HCT116 (cell line): ENCODE data around the gene HIVEP2. TPM values are rescaled to one million over a fixed set of nuclear protein-coding genes. Genes with fewer than 3 reads are reported as not detected.

Source experiments
- ATAC-seq: fragments of 200-7000 bp; cut with Tn5 transposase; 2 replicates; pipeline ENCODE4 v1.9.1; 2020; ENCODE audit warnings: mild to moderate bottlenecking, moderate library complexity
- BruUV-seq: library from RNA; stranded (reverse); fragments of 400-500 nt; replicated peaks from 2 replicates; lab custom pipeline; 2021; lab: Mats Ljungman, UMichigan
- CTCF ChIA-PET: fragments of 300-600 bp; sonication (Branson Sonifier 250); formaldehyde crosslinking; loops from one replicate; lab custom pipeline; 2021; ENCODE audit warnings: antibody characterized with exemption; lab: Charles Lee
- POLR2A ChIA-PET: fragments of 300-600, 350-600 bp; sonication (Branson Sonifier 250); formaldehyde crosslinking; loops from one replicate; lab custom pipeline; 2021; ENCODE audit warnings: antibody characterized with exemption; lab: Charles Lee
- RAD21 ChIA-PET, 2 experiments: fragments of 300-600 bp; sonication (Branson Sonifier 250); formaldehyde crosslinking; loops; one replicate each; lab custom pipeline; 2023; ENCODE audit warnings: low total read pairs in 2 of 2; ENCODE audit not compliant: uncharacterized antibody in 2 of 2, unreplicated experiment in 2 of 2, low non-redundant PET in 1 of 2; lab: Charles Lee
- DNase-seq: peaks from one replicate; pipeline ENCODE4 v3.0.0-alpha.2; 2010; ENCODE audit warnings: low read depth, low spot score
- H2AFZ ChIP-seq: fragments of 200-600 bp; shearing (Covaris generic), sonication (generic); 2 replicates; pipeline ENCODE4 v1.6.1; 2017; ENCODE audit warnings: low read depth, mixed run types, mixed read lengths, antibody characterized with exemption, low read length; ENCODE audit not compliant: poor library complexity, severe bottlenecking
- H3K27ac ChIP-seq: 2 replicates; pipeline ENCODE4 v1.5.1; 2012; ENCODE audit warnings: low read depth, low read length
- H3K27me3 ChIP-seq: fragments of 200-600 bp; sonication (generic); 2 replicates; pipeline ENCODE4 v1.6.1; 2016; ENCODE audit warnings: mixed run types, low read length, mixed read lengths; ENCODE audit not compliant: insufficient read depth
- H3K36me3 ChIP-seq, 2 experiments: fragments of 200-500 bp in 1 of 2; fragments of 200-600 bp in 1 of 2; sonication (Bioruptor generic) in 1 of 2; sonication (generic) in 1 of 2; 2 replicates each; pipeline versions ENCODE4 v1.5.1 to v1.6.1; 2014 to 2016; ENCODE audit warnings: low read length in 2 of 2, inconsistent platforms in 1 of 2, mixed read lengths in 1 of 2, mixed run types in 1 of 2; ENCODE audit not compliant: insufficient read depth in 2 of 2, control insufficient read depth in 1 of 2
- H3K4me1 ChIP-seq, 2 experiments: fragments of 200-600 bp in 1 of 2; sonication (generic) in 1 of 2; 2 replicates each; pipeline versions ENCODE4 v1.5.1 to v1.6.1; 2012 to 2017; ENCODE audit warnings: low read length in 2 of 2, inconsistent platforms in 1 of 2, mild to moderate bottlenecking in 1 of 2, mixed read lengths in 1 of 2, mixed run types in 1 of 2, moderate library complexity in 1 of 2; ENCODE audit not compliant: insufficient read depth in 2 of 2, control insufficient read depth in 1 of 2
- H3K4me2 ChIP-seq: fragments of 200-600 bp; sonication (generic); 2 replicates; pipeline ENCODE4 v1.6.1; 2017; ENCODE audit warnings: mixed run types, low read length, mixed read lengths
- H3K4me3 ChIP-seq, 2 experiments: fragments of 200-600 bp in 1 of 2; sonication (generic) in 1 of 2; replicated peaks in 1 of 2; 2 replicates each; pipeline ENCODE4 v1.5.1; 2011 to 2016; ENCODE audit warnings: low read length in 2 of 2, control low read depth in 1 of 2, low read depth in 1 of 2, mild to moderate bottlenecking in 1 of 2, mixed read lengths in 1 of 2, mixed run types in 1 of 2
- H3K79me2 ChIP-seq: fragments of 200-600 bp; sonication (generic); 2 replicates; pipeline ENCODE4 v1.6.1; 2017; ENCODE audit warnings: mild to moderate bottlenecking, mixed run types, low read length, moderate library complexity, mixed read lengths; ENCODE audit not compliant: insufficient read depth
- H3K9ac ChIP-seq: fragments of 200-600 bp; sonication (generic); 2 replicates; pipeline ENCODE4 v1.6.1; 2016; ENCODE audit warnings: low read length, mixed read lengths
- H3K9me2 ChIP-seq: fragments of 200-600 bp; sonication (generic), shearing (Covaris generic); 2 replicates; pipeline ENCODE4 v1.6.1; 2017; ENCODE audit warnings: mixed run types, mild to moderate bottlenecking, moderate library complexity; ENCODE audit not compliant: insufficient read depth
- H3K9me3 ChIP-seq, 2 experiments: fragments of 200-500 bp in 1 of 2; fragments of 200-600 bp in 1 of 2; sonication (Bioruptor generic) in 1 of 2; sonication (generic) in 1 of 2; 2 replicates each; pipeline ENCODE4 v1.6.1; 2014 to 2017; ENCODE audit warnings: low read length in 2 of 2, mixed read lengths in 2 of 2, inconsistent platforms in 1 of 2, low read depth in 1 of 2, mild to moderate bottlenecking in 1 of 2, mixed run types in 1 of 2, moderate library complexity in 1 of 2; ENCODE audit not compliant: control insufficient read depth in 1 of 2, insufficient read depth in 1 of 2
- H4K20me1 ChIP-seq: fragments of 200-600 bp; sonication (generic), shearing (Covaris generic); 2 replicates; pipeline ENCODE4 v1.6.1; 2017; ENCODE audit warnings: mixed run types, mild to moderate bottlenecking, moderate library complexity; ENCODE audit not compliant: insufficient read depth
- CBX3 ChIP-seq: IDR thresholded peaks from 2 replicates; pipeline ENCODE4 v1.6.1; 2012; ENCODE audit warnings: low read depth
- CEBPB ChIP-seq: IDR thresholded peaks from 2 replicates; pipeline ENCODE4 v1.6.1; 2012; ENCODE audit warnings: low read depth
- CTCF ChIP-seq, 3 experiments: fragments of 200-600 bp in 1 of 3; sonication (generic) in 1 of 3; IDR thresholded peaks in 2 of 3; conservative IDR thresholded peaks in 1 of 3; 2 replicates each; pipeline ENCODE4 v1.5.1; 2012 to 2017; ENCODE audit warnings: low read depth in 2 of 3, low read length in 2 of 3, antibody characterized with exemption in 1 of 3, borderline replicate concordance in 1 of 3, control low read depth in 1 of 3, mild to moderate bottlenecking in 1 of 3, mixed read lengths in 1 of 3, mixed run types in 1 of 3, moderate library complexity in 1 of 3; ENCODE audit not compliant: insufficient read depth in 1 of 3
- EGR1 ChIP-seq: IDR thresholded peaks from 2 replicates; pipeline ENCODE4 v1.6.1; 2012; ENCODE audit warnings: low read depth
- ELF1 ChIP-seq: IDR thresholded peaks from 2 replicates; pipeline ENCODE4 v1.6.1; 2012; ENCODE audit warnings: low read depth, borderline replicate concordance
- FOSL1 ChIP-seq: IDR thresholded peaks from 2 replicates; pipeline ENCODE4 v1.6.1; 2012; ENCODE audit warnings: low read depth
- MAX ChIP-seq: IDR thresholded peaks from 2 replicates; pipeline ENCODE4 v1.6.1; 2012
- POLR2AphosphoS5 ChIP-seq: IDR thresholded peaks from 2 replicates; pipeline ENCODE4 v1.6.1; 2011; ENCODE audit warnings: mild to moderate bottlenecking, low read depth, low read length, moderate library complexity
- SIN3A ChIP-seq: IDR thresholded peaks from 2 replicates; pipeline ENCODE4 v1.6.1; 2012; ENCODE audit warnings: low read depth
- SP1 ChIP-seq: IDR thresholded peaks from 2 replicates; pipeline ENCODE4 v1.6.1; 2012; ENCODE audit warnings: low read depth
- SRF ChIP-seq: IDR thresholded peaks from 2 replicates; pipeline ENCODE4 v1.6.1; 2012; ENCODE audit warnings: low read depth
- TCF7L2 ChIP-seq: IDR thresholded peaks from 2 replicates; pipeline ENCODE4 v1.7.0; 2011; ENCODE audit warnings: borderline replicate concordance, inconsistent platforms; ENCODE audit not compliant: insufficient read depth, insufficient read length; ENCODE audit errors: extremely low read depth
- YY1 ChIP-seq: IDR thresholded peaks from 2 replicates; pipeline ENCODE4 v1.6.1; 2011; ENCODE audit warnings: low read length, low read depth, moderate library complexity, mild to moderate bottlenecking; ENCODE audit not compliant: insufficient replicate concordance; ENCODE audit errors: extremely low read depth
- ZBTB33 ChIP-seq: IDR thresholded peaks from 2 replicates; pipeline ENCODE4 v1.6.1; 2011; ENCODE audit warnings: mild to moderate bottlenecking, low read length, moderate library complexity; ENCODE audit not compliant: insufficient replicate concordance; ENCODE audit errors: extremely low read depth
- intact Hi-C: fragments of 100-400 bp; cut with micrococcal nuclease; formaldehyde crosslinking; loops from 2 replicates; pipeline ENCODE4 v1.10.0; 2022
- total RNA-seq: library from RNA; stranded (reverse); gene quantifications from one replicate; pipeline ENCODE4 v1.2.1, GENCODE V29; 2021; ENCODE audit not compliant: unreplicated experiment

HIVEP2 gene
- total RNA-seq, 1 experiment from 2014 or later = 8.1 TPM

GRCh38 chr6:142816486-142816885 is 128.5 kb downstream of the HIVEP2 start:
- Histone ChIP-seq H3K36me3 (no peaks in the 10 kb centered on the region), H3K4me1 (no peaks in the 10 kb centered on the region), H4K20me1 (no peaks in the 10 kb centered on the region), H3K27ac (no peak overlapping the region), H2AFZ (no peak overlapping the region), H3K79me2 (no peaks in the 10 kb centered on the region), H3K9me2 (no peaks in the 10 kb centered on the region), H3K4me3 (no peak overlapping the region), H3K27me3 (no peaks in the 10 kb centered on the region), H3K9ac (no peak overlapping the region), H3K4me2 (no peak overlapping the region), H3K9me3 (no peaks in the 10 kb centered on the region)
- ATAC-seq (no peak), DNase-seq (no peak)
- no TSS peak for BruUV-seq
- POLR2A ChIA-PET = no interaction called here
- intact Hi-C loops = no loop called here
- RAD21 ChIA-PET = no interaction called here
- TF ChIP-seq SP1 (no peak), MAX (no peak), FOSL1 (no peak), CEBPB (no peak), ZBTB33 (no peak), CBX3 (no peak)
- CTCF ChIA-PET = no interaction called here

GRCh38 chr6:142816031-142816430 is 128.9 kb downstream of the HIVEP2 start:
- ATAC-seq (no peak), DNase-seq (no peak)
- H3K4me1 ChIP-seq = no peaks in the 10 kb centered on the region
- intact Hi-C loops = no loop called here
- H3K9me3 ChIP-seq = no peaks in the 10 kb centered on the region
- H2AFZ ChIP-seq = no peak overlapping the region
- no peaks in the 10 kb centered on the region for H3K36me3 ChIP-seq
- no peak overlapping the region for H3K27ac ChIP-seq
- BruUV-seq = no TSS peak
- H3K27me3 ChIP-seq = no peaks in the 10 kb centered on the region
- ChIA-PET POLR2A (no interaction called here), CTCF (no interaction called here), RAD21 (no interaction called here)
- H3K4me2 ChIP-seq = no peak overlapping the region
- no peak overlapping the region for H3K4me3 ChIP-seq
- no peak for TF ChIP-seq ZBTB33
- TF ChIP-seq SRF = no peak
- no peak for TF ChIP-seq SIN3A
- no peak for TF ChIP-seq TCF7L2
- no peak for TF ChIP-seq EGR1
- no peak for TF ChIP-seq POLR2AphosphoS5
- no peak for TF ChIP-seq ELF1
- TF ChIP-seq YY1 = no peak
- no peak for TF ChIP-seq CEBPB
- no peak for TF ChIP-seq CTCF (IDR thresholded peaks at IDR 0.05 in 2 of 3, conservative IDR thresholded peaks at IDR 0.05 in 1 of 3; ENCODE audit: borderline replicate concordance in 1 of 3, insufficient read depth in 1 of 3, low read depth in 2 of 3, low read length in 2 of 3)
- no peaks in the 10 kb centered on the region for H3K79me2 ChIP-seq
- no peaks in the 10 kb centered on the region for H3K9me2 ChIP-seq
- H3K9ac ChIP-seq = no peak overlapping the region
- H4K20me1 ChIP-seq = no peaks in the 10 kb centered on the region
